GM21529 (cell line): ENCODE data around the gene AFAP1L2.

Experiments
- ATAC-seq: cut with Tn5 transposase; IDR thresholded peaks from one replicate; pipeline ENCODE4 v1.9.1; 2021; ENCODE audit not compliant: unreplicated experiment

Gene AFAP1L2

DNA sequence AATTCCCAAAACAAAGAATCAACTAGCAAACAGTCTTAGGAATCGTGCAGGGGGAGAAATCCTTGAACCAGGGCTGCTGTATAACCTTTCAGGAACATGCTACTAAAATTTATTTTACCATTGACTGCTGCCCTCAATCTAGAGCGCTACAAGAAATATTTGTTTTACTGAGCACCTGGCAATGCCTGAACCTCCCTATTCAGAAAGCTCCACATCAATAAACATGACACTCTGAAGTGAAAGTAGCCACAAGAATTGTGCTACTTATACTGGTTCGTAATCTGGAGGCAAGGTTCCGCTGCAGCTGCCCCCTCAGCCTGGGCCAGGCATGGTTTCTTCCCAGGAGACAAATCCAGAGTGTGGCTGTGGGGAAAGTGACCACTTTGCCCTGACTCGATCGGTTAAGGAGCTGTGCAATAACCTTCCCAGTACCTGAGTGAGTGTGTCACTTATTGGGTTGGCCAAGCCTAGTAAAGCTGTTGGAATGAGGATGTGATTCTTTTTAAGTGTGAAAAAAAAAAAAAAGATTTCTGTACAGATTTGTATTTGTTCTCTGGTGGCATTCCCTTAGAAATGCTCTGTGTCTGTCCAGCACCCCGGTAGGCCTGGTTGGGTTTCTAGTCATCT, 157.5 kb downstream of the AFAP1L2 start:
- ATAC-seq, result no peak

DNA sequence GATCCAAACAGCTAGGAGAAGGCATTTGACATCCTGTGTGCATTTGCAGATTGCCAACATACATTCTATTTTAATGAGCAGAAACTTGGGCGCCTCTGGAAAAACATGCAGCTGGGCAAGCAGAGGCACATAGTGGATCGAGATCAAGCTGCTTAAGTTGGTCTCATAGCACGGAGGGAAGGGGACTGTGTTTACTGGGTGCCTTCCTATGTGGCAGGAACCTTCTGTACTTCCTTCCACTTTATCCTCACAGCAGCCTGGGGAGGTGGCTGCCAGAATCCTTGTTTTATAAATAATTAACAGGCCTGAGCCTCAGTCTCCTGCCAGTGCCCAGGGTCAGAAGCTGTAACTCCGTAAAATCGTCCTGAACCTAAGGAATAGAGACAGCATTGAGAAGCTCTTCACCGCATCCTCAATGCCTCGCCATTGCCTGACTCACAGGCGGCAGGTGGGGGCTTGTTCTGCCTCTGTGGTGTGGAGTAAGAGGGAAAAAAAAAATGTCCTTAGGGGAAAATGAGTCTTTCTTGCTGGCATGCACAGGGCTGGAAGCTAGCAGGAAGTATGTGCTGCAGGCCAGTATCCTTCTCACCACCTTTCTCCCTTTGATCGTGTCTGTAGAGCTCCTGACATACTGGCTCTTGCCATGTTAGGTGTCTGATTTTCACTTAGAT, 159.0 kb downstream of the AFAP1L2 start:
- ATAC-seq, result no peak
